ENCODE results near the gene NF2.

DNA sequence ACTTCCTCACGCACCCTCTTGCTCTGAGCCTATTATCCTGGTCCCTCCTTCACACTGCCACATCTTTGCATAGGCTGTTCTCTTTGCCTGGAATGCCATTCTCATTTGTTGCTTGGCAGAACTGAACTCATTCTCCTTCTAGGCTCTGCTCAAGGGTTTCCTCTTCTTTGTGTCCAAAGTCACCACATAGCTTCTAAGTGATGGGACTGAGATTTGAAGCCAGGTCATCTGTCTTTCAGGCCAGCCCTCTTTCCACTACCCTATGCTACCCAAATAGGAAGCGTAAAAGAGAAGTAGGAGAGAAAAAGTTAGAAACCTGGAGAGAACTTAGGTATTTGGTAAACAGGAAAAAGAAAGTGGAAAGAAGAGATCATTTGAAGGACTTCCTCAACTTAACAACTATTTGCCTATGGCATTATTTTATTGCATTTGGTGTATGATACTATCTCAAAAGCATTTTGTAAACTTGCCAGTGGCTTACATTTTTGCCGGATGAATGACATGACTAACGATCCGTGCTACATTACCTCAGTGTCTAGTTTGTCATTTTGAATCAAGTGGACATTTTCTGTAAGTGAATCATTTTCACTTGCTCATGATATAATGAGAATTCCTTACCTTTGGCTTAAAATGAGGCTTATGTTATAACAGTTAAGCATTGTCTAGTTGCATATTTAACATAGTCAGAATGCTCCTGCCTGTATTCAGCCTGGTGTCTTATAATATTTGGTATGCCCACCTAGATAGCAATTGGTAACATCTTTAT lies 18.5 kb downstream of the NF2 start:
- TF ChIP-seq EZH2 (IDR thresholded peaks at IDR 0.05; ENCODE audit: insufficient read depth, poor library complexity, severe bottlenecking) (no peak), EZH2phosphoT487 (IDR thresholded peaks at IDR 0.05; ENCODE audit: insufficient read depth, low read depth) (no peak)
